DOHH2 (cell line): Measurements from ENCODE around the gene DDX43.

ENCODE experiments used
- EZH2phosphoT487 ChIP-seq: fragments of 200-600 bp; sonication (generic); IDR thresholded peaks from 2 replicates; pipeline ENCODE4 v1.6.1; 2017; ENCODE audit warnings: borderline replicate concordance, mild to moderate bottlenecking, antibody characterized with exemption, low read length, moderate library complexity, mixed read lengths
- TF ChIP-seq, protein P1 (sequence below): fragments of 200-600 bp; sonication (generic); IDR thresholded peaks from one replicate; pipeline ENCODE4 v1.5.1; 2014; ENCODE audit warnings: antibody characterized with exemption, mild to moderate bottlenecking, low read depth, low read length; ENCODE audit not compliant: poor library complexity, severe bottlenecking

DNA sequence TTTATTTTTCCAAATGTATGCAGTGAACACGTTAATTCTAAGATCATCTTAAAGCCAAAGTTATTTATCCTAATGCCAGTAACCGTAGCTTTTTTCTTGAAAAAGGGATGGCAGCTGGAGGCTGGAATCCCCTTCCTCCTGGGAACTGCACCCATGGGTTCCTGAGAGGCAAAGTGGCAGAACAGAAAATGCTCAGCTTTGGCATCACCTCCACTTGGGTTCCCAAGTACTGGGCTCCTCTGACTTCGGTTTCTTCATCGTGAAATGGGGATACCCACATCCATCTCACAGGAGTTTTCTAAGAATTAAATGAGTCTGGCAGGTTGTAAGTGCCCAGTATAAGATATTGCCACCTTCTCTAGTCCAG lies 6.2 kb upstream of the DDX43 start:
- TF ChIP-seq, protein P1, sequence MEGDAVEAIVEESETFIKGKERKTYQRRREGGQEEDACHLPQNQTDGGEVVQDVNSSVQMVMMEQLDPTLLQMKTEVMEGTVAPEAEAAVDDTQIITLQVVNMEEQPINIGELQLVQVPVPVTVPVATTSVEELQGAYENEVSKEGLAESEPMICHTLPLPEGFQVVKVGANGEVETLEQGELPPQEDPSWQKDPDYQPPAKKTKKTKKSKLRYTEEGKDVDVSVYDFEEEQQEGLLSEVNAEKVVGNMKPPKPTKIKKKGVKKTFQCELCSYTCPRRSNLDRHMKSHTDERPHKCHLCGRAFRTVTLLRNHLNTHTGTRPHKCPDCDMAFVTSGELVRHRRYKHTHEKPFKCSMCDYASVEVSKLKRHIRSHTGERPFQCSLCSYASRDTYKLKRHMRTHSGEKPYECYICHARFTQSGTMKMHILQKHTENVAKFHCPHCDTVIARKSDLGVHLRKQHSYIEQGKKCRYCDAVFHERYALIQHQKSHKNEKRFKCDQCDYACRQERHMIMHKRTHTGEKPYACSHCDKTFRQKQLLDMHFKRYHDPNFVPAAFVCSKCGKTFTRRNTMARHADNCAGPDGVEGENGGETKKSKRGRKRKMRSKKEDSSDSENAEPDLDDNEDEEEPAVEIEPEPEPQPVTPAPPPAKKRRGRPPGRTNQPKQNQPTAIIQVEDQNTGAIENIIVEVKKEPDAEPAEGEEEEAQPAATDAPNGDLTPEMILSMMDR, result no peak
- no peak for TF ChIP-seq EZH2phosphoT487
